ENCODE results near the gene EGF.

The EGF gene

DNA sequence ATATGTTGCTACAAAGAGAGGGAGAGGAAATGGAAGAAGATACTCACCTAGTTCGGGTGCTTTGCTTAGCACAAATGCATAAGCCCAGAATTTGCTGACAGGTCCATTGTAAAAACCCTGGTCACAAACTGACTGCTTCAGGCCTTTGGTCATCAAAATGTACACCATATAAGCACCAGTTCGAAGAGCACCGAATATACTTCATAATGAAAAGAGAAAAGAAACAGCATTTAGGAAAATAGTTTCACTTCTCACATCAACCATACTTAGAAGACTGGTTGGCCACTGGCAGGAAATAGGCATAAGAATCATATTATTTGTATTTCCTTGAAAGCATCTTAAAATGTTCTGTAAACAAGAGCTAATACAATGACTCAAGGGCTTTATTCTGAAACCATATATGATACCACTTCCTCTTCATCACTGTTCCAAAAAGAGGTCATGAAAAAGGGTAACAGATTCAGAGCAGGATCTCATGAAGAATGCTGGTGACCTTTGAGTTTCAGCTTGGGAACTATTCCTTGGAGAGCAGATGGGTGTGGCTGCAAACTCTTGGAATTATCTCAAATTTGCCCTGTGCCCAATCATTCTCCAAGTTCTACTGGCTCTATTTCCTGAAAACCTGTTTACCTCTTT is 147.0 kb downstream of the EGF start:
- peak; percentile 19 for DNase-seq (ENCODE audit: low read depth)
- TF ChIP-seq, protein P1, sequence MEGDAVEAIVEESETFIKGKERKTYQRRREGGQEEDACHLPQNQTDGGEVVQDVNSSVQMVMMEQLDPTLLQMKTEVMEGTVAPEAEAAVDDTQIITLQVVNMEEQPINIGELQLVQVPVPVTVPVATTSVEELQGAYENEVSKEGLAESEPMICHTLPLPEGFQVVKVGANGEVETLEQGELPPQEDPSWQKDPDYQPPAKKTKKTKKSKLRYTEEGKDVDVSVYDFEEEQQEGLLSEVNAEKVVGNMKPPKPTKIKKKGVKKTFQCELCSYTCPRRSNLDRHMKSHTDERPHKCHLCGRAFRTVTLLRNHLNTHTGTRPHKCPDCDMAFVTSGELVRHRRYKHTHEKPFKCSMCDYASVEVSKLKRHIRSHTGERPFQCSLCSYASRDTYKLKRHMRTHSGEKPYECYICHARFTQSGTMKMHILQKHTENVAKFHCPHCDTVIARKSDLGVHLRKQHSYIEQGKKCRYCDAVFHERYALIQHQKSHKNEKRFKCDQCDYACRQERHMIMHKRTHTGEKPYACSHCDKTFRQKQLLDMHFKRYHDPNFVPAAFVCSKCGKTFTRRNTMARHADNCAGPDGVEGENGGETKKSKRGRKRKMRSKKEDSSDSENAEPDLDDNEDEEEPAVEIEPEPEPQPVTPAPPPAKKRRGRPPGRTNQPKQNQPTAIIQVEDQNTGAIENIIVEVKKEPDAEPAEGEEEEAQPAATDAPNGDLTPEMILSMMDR (IDR thresholded peaks at IDR 0.05; ENCODE audit: insufficient read depth, low read depth, low read length, missing control alignments) = no peak
- no peak overlapping the region for H3K4me3 ChIP-seq (ENCODE audit: low read length)

DNA sequence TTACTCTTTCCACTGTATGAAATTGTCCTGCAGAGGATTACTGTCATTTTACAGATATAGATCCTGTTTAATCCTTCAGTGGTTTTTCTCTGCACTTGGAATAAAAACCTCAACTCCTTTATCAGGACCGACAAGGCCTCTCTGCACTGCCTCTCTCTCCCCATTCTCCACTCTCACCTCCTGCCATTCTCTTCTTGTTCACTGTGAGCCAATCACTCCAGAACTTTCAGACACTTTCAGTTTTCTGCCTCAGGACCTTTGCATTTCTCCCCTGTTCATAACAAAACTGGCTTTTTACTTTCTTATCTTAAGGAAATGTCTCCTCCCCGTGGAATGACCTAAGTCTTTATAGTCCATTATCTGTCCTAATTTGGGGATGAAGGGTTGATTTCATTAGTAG is 148.4 kb downstream of the EGF start:
- TF ChIP-seq, protein P1 (IDR thresholded peaks at IDR 0.05; ENCODE audit: insufficient read depth, low read depth, low read length, missing control alignments) = no peak
- H3K4me3 ChIP-seq (ENCODE audit: low read length) = no peak overlapping the region
- DNase-seq (ENCODE audit: low read depth) = no peak

Measured in epithelial cell of esophagus (primary cell).